ENCODE results near the gene MKRN1.
"Not testable (repeated sequence)": the region's sequence is repeated elsewhere in the genome, so short reads cannot be mapped to it uniquely, and the experiment has no call there.

MKRN1 gene

DNA sequence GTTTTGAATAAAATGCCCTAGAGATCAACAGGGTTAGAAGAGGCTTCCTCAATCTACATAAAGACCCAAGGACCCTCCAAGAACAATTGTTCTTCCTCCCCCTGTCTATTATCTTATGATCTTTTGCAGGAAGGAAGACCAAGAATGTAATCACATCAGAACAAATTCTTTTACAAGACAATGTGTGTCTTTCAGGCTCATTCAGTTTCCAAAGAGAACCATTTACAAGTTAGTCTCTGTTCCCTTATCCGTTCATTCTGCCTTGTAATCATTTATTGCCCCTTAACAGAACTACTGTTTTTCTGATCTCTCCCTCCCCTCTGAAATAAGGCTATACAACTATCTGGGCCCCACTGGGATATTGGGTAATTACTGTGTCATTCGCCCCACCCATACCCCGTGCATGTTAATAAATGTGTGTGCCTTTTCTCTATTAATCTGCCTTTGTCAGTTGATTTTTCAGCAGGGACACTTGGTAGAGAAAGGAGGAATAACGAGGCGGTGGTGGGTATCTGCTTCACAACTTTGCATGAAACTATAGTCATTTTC lies 5.7 kb upstream of the MKRN1 start:
- DNase-seq: no peak

DNA sequence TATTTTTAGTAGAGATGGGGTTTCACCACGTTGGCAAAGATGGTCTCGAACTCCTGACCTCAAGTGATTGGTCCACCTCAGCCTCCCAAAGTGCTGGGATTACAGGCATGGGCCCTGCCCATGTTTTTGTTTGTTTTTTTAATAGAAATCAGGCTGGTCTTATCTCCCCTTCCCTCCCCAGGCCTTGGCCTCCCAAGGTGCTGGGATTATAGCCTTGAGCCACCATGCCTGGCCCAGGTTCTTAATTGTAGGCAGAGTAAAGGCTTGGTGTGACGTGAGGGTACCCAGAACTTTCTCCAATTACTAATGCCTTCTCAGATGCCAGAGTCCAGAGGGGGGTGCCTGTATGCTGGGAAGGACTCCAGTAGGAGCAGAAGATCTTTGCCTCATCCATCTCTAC lies 5.2 kb upstream of the MKRN1 start:
- DNase-seq: no peak

DNA sequence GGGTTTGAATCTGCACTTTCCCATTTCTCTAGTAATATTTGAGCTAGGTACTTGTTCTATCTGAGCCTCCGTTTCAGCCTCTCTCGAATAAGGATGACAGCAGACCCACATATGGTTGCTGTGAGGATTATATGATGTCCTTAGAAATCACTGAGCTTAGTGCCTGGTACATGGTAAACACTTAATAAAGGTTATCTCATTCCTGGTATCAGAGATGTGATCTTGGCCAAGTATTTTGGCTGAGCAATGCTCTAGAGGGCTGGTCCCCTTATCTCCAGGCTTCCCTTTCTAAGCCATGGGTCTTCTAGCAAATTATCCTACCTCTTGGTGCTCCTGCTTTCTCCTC lies 407 bp upstream of the MKRN1 start:
- no peak for DNase-seq

- no peak for DNase-seq
Measured at GRCh38 chr7:140478246-140479061, 851 bp downstream of the MKRN1 start.

- no peak for DNase-seq
Measured at GRCh38 chr7:140476698-140477261, 2.5 kb downstream of the MKRN1 start.

DNA sequence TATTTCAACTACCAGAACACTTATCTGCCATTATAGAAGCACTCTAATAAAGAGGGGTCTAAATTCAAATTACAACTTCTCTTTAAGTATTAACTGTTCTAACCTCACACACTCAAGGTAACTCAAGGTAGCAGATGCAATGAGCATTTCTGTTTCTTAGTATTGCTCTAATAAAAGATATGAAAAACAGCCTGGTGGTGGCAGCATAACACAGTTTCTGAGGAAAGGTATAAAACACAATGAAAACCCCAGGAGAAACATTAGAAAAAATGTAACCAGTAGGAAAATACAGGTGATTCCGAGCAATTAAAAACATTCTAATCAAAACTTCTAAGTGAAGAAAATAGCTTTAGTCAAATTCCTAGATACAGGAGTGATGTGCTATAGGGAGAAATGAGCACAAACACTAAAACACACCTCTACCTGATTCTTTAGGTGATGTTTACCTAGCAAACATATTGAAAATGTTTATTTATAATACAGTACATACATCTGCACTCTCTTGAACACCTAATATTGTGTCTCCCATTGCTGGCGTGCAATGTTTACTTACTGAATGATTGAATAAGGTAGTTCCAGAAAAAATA lies 3.5 kb downstream of the MKRN1 start:
- peak; percentile 25 for DNase-seq

DNA sequence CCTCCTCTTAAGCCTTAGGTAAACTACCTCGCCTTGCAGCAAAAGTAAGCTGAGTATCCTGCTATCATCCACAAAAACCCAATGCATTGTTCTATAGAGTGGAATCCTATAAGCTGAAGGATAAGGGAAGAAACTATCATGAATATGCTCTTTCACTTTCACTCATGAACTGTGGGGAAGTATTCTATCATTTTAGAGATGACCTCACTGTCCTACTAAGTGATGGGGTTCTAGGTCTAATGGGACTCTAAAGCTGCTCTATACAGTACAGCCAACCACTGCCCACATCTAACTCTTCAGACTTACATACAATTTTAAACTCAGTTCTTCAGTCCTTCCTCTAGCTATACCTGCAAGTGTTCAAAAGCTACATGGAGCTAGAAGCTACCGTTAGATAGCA lies 16.2 kb downstream of the MKRN1 start:
- DNase-seq: no peak

- no peak for DNase-seq
Measured at GRCh38 chr7:140458916-140459315, 20.4 kb downstream of the MKRN1 start.

DNA sequence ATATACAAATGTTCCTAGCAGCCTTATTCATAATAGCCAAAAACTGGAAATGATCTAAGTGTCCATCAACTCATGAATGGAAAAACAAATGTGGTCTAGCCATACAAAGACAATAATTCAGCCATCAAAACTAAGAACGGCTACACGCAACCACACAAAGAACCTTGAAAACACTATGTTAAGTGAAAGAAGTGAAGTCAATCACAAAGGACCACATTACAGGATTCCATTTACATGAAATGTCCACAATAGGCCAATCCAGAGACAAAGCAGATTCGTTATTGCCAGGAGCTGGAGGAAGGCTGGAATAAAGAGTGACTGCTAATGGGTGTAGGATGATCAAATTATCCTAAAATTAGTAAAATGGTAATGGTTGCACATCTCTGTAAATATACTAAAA lies 21.1 kb downstream of the MKRN1 start:
- no peak for DNase-seq

DNA sequence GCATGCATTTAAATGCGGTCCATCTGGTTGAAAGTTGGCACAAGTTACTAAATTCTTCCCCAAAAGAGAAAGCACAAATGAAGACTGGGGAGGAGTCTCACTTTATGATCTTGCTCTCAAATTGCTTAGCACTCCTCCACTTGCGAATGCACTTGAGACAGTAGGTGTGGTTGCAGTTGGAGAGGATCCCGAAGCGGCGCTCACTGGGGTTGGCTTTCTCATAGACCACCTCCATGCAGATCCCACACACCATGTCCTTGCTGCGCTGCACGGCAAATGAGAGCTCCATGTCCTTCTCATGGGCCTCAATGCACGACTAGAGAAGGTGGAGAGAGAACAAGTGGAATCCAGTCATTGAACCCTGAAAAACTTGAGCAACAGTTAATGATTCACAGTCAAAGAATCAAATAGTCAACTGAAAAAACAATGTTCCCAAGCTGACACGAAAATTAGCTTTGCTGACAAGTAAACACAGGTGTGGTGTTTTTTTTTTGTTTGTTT lies 22.7 kb downstream of the MKRN1 start:
- DNase-seq: no peak

DNA sequence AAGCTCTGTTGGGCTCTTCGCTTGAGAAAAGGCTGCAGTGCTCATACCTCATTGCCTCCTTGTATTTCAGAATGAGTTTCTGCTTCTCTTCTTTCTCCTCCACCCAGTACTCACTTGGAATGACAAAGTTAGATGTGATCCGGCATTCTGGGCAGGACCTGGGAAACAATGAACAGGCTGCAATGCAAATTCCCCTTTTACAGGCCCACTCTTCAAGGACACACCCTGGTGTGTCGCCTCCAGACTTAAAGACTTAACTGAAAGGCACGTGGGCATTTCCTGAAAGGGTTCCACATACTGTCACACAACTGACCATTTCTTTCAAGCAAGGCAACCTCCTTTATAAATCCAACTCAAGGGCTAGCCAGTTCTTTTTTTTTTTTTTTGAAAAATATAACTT lies 23.6 kb downstream of the MKRN1 start:
- no peak for DNase-seq

- DNase-seq: no peak
Measured at GRCh38 chr7:140454657-140455015, 24.7 kb downstream of the MKRN1 start.

DNA sequence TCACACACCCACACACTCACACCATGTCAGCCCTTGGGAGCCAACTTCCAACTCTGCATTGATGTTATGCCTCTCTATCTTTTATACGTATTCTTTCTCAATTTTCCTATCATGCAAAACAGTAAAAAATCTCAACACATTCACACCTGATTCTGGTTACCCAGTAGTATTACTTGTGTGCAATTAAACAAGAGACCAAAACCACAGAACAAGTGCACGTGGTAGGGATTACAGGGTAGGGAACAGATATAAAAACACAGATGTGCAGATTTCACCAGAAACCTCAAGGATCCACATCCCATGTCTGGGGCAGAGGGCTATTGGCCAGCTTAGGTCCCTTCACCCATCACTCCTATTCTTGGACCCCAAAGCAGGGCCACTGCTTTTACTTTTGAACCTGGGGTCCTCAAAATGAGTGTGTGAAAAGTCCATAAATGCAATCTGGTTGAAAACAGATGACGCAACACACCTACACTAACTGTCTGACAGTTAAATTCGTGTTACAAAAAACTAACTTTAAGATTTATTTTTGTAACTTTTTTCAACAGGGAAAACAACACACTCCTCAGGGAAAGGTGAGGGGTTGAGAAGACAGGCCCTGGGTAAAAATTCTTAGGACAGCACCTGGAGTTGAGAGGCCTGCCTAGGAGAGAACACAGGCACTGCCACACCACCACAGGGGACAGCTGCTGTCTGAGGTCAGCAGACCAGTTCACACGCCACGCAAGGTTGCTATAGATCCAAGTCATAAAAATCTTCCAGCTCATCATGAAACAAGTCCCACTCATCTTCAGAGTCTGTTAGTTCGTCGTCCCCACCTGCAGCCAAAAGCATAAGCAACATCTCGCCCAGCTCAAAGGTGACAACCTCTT lies 25.3 kb downstream of the MKRN1 start:
- DNase-seq: not testable (repeated sequence)

DNA sequence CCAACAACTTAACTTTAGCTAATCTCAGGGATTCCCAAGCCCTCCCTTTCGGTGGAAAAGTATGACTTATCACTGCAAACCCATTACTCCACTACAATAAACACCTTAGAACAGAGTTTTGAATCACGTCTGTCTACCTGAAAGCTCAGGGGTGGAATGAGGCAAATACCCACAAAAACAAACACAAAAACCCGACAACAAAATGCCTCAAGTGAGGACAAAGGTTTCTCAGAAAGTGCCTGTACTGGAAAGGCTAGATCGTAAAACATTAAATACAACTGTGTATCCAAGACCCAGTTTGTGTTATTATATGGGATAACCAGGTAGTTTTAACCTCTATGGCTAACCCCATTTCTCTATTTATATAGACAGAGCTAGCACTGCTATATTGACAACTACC lies 26.0 kb downstream of the MKRN1 start:
- DNase-seq: no peak

GRCh38 chr7:140451716-140452115 lies 27.6 kb downstream of the MKRN1 start:
- no peak for DNase-seq

DNA sequence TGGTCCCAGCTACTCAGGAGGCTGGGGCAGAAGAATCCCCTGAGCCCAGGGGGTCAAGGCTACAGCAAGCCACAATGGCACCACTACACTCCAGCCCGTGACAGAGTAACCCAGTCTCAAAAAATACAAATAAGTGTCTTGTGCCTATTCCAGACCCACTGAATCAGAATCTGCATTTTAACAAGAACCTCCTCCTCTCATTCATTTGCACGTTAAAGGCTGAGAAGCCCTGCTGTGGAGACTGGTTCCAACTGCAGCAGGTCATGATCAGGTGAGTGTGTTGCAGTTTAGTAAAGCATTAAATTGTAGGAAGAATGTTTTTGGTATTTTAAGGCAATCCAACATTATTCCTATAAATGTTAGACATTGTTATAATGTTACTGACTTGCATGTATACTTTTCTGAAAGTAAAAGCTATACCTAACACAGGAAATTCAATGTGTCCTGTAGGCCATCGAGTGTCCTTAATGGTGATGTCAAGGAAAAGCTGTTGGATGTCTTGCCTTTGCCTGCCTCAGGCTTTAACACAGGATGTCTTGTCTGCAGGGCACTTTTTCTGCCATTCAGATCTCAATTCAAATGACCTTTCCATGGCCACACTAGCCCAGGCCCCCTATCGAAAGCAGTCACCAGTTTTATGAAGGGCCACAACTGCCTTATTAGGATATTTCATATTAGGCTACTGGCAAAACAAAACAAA lies 30.4 kb downstream of the MKRN1 start:
- no peak for DNase-seq

DNA sequence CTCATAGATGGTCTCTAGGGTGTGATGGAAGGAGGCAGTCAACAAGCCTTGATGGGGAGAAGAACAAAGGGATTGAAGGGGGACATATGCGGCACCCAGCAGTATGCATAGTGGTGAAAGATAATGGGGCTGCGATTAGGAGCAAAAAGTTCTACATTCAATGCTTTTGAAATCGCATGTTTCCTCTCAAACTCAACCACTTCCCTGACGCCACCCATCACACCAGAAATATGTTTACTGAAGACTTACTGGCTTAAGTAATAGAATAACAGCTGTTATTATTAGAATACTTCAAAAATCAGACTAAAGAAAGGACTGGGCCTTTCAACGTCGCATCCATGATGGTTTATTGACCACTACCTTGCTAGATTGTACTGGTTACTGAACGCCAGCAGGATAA lies 31.5 kb downstream of the MKRN1 start:
- DNase-seq: no peak

DNA sequence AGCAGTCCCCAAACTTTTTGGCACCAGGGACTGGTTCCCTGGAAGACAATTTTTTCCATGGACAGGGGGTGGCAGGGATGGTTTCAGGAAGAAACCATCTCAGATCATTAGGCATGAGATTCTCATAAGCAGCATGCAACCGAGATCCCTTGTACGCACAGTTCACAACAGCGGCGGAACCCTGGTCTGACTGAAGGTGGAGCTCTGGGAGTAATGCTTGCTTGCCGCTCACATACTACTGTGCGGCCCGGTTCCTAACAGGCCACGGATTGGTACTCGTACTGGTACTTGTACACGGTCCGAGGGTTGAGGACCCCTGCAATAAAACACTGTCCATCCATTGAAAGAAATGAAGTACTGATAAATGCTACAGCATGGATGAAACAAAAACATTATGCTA lies 32.8 kb downstream of the MKRN1 start:
- DNase-seq: no peak

DNA sequence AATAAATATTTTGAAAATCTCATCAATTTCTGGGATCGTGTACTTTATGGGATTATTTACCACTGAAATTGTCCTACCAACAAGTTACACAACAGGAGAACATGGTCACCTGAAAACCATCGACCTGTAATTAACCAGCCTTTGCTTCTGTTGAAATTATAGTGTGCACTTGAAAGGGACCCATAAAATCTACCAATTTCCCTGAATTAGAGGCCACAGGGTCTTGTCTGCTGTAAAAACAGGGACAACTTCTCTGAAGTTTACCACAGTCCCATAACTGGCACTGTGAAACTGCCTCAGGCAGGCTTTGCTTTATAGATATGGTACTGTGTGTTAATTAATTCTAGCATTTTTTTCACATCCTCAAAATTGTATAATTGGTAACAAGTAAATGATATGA lies 37.8 kb downstream of the MKRN1 start:
- DNase-seq: no peak

DNA sequence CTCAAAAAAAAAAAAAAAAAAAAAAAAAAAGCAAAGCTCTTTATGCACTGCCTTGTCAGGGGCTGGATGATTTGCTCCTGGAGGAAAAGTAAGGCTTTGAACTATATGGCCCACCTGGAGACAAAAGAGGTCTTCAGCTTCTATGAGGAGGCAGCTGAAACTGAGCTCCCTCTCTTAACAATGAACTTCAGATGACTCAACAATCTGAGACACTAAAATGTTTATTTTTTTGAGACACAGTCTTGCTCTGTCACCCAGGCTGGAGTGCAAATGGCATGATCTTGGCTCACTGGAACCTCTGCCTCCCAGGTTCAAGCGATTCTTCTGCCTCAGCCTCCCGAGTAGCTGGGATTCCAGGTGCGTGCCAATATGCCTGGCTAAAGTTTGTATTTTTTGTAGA lies 38.7 kb downstream of the MKRN1 start:
- no peak for DNase-seq

- DNase-seq: no peak
Measured at GRCh38 chr7:140439359-140439758, 39.9 kb downstream of the MKRN1 start.

DNA sequence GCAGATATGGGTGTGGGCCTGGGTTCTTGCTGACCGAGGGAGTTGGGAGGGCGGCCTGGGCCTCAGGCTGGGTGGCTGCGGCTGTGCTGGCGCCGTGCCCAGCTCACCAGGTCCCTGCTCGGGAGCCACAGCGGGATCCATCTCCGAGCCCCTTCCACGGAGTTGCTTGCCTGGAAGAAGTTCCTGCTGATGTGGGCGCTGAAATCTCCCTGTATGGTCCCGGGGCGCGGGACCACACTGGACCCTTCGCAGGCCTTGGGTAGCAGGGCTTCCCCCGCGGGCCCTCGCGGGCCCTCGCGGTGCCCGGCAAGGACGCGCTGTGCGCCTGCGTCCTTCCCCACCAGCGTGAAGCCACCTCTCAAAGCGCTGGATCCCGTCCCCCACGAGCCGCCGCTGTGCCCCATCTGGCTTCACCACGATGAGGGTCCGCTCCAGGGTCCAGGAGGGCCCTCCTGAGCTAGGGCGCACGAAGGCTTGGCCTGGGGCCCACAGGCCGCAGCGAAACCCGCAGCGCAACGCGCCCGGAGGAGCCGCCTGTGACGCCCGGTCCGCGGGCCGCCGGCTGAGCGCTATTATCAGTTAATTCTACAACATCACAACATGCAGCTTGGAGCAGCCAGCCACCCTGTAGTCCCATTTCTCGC lies 43.9 kb downstream of the MKRN1 start:
- no peak for DNase-seq

Data from NCI-H1436 (cell line).